ENCODE measurements around the gene IRF8.
"Not testable (repeated sequence)": the region's sequence is repeated elsewhere in the genome, so short reads cannot be mapped to it uniquely, and the experiment has no call there.

IRF8 gene

GRCh38 chr16:85869206-85869605 lies 29.8 kb upstream of the IRF8 start:
- DNase-seq = no peak

- DNase-seq = no peak
Observed at GRCh38 chr16:85869785-85870558, 29.0 kb upstream of the IRF8 start.

- DNase-seq = no peak
Observed at GRCh38 chr16:85871756-85872155, 27.2 kb upstream of the IRF8 start.

GRCh38 chr16:85872734-85873133 lies 26.2 kb upstream of the IRF8 start:
- no peak for DNase-seq

GRCh38 chr16:85873153-85873552 lies 25.8 kb upstream of the IRF8 start:
- DNase-seq = no peak

GRCh38 chr16:85874031-85874430 lies 24.9 kb upstream of the IRF8 start:
- not testable (repeated sequence) for DNase-seq

GRCh38 chr16:85878407-85878806 lies 20.6 kb upstream of the IRF8 start:
- no peak for DNase-seq

- DNase-seq = no peak
Observed at GRCh38 chr16:85878875-85879274, 20.1 kb upstream of the IRF8 start.

- DNase-seq = no peak
Observed at GRCh38 chr16:85879549-85879948, 19.4 kb upstream of the IRF8 start.

GRCh38 chr16:85879975-85880831 lies 18.8 kb upstream of the IRF8 start:
- DNase-seq = no peak

GRCh38 chr16:85880861-85881260 lies 18.1 kb upstream of the IRF8 start:
- no peak for DNase-seq

GRCh38 chr16:85881436-85881835 lies 17.5 kb upstream of the IRF8 start:
- no peak for DNase-seq

- DNase-seq = no peak
Observed at GRCh38 chr16:85882181-85882810, 16.7 kb upstream of the IRF8 start.

GRCh38 chr16:85883813-85884212 lies 15.1 kb upstream of the IRF8 start:
- no peak for DNase-seq

GRCh38 chr16:85884808-85885463 lies 14.0 kb upstream of the IRF8 start:
- no peak for DNase-seq

- DNase-seq = no peak
Observed at GRCh38 chr16:85885537-85885936, 13.4 kb upstream of the IRF8 start.

- no peak for DNase-seq
Observed at GRCh38 chr16:85888405-85889331, 10.3 kb upstream of the IRF8 start.

GRCh38 chr16:85891033-85891775 lies 7.8 kb upstream of the IRF8 start:
- DNase-seq = no peak

- DNase-seq = no peak
Observed at GRCh38 chr16:85891776-85892166, 7.2 kb upstream of the IRF8 start.

- no peak for DNase-seq
Observed at GRCh38 chr16:85892760-85893159, 6.2 kb upstream of the IRF8 start.

- no peak for DNase-seq
Observed at GRCh38 chr16:85894266-85894665, 4.7 kb upstream of the IRF8 start.
